Measurements from ENCODE around the gene RGS8.

- TF ChIP-seq CTCF (conservative IDR thresholded peaks at IDR 0.05; ENCODE audit: low read length) (no peak), EZH2phosphoT487 (IDR thresholded peaks at IDR 0.05; ENCODE audit: borderline replicate concordance) (no peak)
Observed at GRCh38 chr1:182684116-182684828, at the start of gene RGS8.

Data from Loucy (cell line).